ENCODE results near the gene NGB.
A peak's percentile ranks its signal among the peaks of the same experiment; 100 is the strongest.

The NGB gene

DNA sequence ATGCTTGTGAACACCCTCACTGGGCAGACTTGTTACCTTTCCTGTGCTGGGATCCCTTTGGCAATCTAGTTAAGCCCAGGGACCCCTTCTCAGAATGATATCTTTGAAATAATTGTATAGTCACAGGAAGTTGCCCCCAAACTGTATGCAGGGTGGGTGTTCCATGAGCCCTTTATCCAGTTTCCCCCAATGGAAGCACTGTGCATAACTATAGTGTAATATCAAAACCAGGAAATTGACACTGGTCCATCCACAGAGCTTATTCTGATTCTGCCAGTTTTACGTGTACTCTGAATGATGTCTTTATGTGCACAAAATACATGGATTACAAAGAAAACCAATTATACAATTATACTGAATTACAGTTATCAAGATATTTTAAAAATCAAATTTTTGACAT, 24.2 kb downstream of the NGB start:
- no peak overlapping the region for H3K4me3 Mint-ChIP-seq
- ATAC-seq (ENCODE audit: low read depth) (no peak), DNase-seq (ENCODE audit: low spot score in 2 of 2) (no peak)
- H3K27ac Mint-ChIP-seq, result no peak overlapping the region
- H3K27me3 Mint-ChIP-seq, result no peaks in the 10 kb centered on the region
- no peaks in the 10 kb centered on the region for H3K9me3 Mint-ChIP-seq
- no peaks in the 10 kb centered on the region for H3K36me3 Mint-ChIP-seq
- H3K4me1 Mint-ChIP-seq, result peaks cover 25% of the 10 kb centered on the region

DNA sequence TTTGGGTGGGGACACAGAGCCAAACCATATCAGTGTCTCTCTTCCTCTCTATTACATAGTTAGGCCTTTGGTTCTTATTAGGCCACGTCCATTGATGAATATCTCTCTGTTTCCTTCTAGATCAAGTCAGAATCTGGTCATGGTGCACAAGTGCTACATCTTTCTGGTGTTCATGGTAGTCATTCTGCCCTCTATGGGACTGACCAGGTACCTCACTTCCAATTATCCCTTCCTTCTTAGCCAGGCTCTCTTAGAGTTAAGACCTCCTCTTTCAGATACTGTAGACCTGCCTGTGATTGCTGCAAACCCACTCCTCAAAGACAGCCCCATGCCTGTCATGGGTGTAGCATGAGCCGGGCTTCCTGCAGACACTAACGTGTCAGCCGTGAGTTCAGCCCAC, 25.2 kb downstream of the NGB start:
- Mint-ChIP-seq H3K4me3 (no peak overlapping the region), H3K4me1 (peaks cover 25% of the 10 kb centered on the region), H3K36me3 (no peaks in the 10 kb centered on the region), H3K27ac (no peak overlapping the region), H3K27me3 (no peaks in the 10 kb centered on the region), H3K9me3 (no peaks in the 10 kb centered on the region)
- no peak for DNase-seq (ENCODE audit: low spot score in 2 of 2)
- no peak for ATAC-seq (ENCODE audit: low read depth)

- Mint-ChIP-seq H3K27me3 (no peaks in the 10 kb centered on the region), H3K9me3 (no peaks in the 10 kb centered on the region), H3K36me3 (no peaks in the 10 kb centered on the region), H3K4me1 (peaks cover 25% of the 10 kb centered on the region), H3K27ac (peak overlapping the region; percentile 73), H3K4me3 (peak overlapping the region; percentile 17)
- DNase-seq (ENCODE audit: low spot score in 2 of 2) (peak; percentile 47 to 64), ATAC-seq (ENCODE audit: low read depth) (peak; percentile 87)
Observed at GRCh38 chr14:77243853-77244252, 27.2 kb downstream of the NGB start.

DNA sequence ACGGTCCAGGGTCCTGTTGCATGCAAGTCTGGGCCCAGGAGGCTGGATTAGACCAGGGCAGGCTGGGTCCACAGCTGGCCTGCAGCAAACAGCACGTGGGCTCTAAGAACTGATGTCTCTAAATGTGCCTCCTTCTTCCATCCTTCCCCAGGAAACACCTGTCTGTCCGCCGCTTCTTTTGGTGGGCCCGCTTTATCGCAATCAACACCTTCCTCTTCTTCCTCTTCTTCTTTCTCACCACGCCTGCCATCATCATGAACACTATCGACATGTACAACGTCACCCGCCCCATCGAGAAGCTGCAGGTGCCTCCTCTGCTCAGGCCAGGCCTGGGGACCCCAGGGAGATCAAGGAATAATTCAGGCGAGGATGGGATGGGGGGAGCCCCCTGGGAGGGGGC, 28.3 kb downstream of the NGB start:
- Mint-ChIP-seq H3K36me3 (no peaks in the 10 kb centered on the region), H3K9me3 (no peaks in the 10 kb centered on the region), H3K27ac (peak overlapping the region; percentile 54), H3K4me3 (peak overlapping the region; percentile 35), H3K4me1 (peaks cover 25% of the 10 kb centered on the region), H3K27me3 (no peaks in the 10 kb centered on the region)
- ATAC-seq (ENCODE audit: low read depth) (peak; percentile 53), DNase-seq (ENCODE audit: low spot score in 2 of 2) (peak; percentile 21 to 28)

DNA sequence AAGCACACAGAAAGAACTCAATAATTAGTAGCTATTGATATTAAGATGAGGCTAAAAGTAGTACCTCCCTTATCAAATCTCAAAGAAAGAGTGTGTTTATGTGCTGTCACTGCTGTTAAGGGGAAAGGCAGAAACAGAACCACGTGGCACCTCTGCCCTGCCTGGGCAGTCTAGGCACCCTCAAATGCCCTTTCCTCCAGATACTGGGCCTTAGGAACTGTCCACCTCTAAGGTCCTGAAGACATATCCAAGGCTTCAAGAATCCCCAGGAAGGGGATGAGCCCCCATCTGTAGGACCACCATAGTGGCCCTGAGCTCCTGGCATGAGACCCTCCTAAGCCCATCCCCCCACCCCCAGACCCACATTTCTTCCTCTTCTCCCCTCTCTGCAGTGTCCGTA, 29.1 kb downstream of the NGB start:
- Mint-ChIP-seq H3K36me3 (no peaks in the 10 kb centered on the region), H3K27me3 (no peaks in the 10 kb centered on the region), H3K4me1 (peaks cover 28% of the 10 kb centered on the region), H3K4me3 (no peak overlapping the region), H3K9me3 (no peaks in the 10 kb centered on the region), H3K27ac (peak overlapping the region; percentile 54)
- ATAC-seq (ENCODE audit: low read depth) (no peak), DNase-seq (ENCODE audit: low spot score in 2 of 2) (no peak)

- Mint-ChIP-seq H3K27ac (no peak overlapping the region), H3K27me3 (no peaks in the 10 kb centered on the region), H3K36me3 (no peaks in the 10 kb centered on the region), H3K4me3 (no peak overlapping the region), H3K9me3 (no peaks in the 10 kb centered on the region), H3K4me1 (peaks cover 30% of the 10 kb centered on the region)
- ATAC-seq (ENCODE audit: low read depth), result no peak
- DNase-seq (ENCODE audit: low spot score in 2 of 2), result no peak
Observed at GRCh38 chr14:77240336-77240915, 30.6 kb downstream of the NGB start.

DNA sequence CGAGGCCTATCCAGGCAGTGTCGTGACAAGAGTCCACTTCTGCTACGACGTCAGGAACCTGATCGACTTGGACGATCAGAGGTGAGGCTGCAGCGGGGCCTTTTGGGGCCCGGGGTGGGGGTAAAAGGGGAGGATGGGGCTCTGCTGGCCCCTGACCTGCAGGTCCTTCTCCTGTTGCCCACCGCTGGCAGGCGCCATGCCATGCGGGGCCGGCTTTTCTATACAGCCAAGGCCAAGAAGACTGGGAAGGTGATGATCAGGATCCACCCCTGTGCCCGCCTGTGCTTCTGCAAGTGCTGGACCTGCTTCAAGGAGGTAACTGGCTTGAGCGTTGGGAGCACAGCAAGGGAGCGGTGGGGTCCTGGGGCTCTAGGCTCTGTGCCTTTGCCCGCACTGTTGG, 31.6 kb downstream of the NGB start:
- Mint-ChIP-seq H3K4me3 (no peak overlapping the region), H3K36me3 (no peaks in the 10 kb centered on the region), H3K9me3 (no peaks in the 10 kb centered on the region), H3K27ac (no peak overlapping the region), H3K27me3 (no peaks in the 10 kb centered on the region), H3K4me1 (peaks cover 28% of the 10 kb centered on the region)
- ATAC-seq (ENCODE audit: low read depth) (no peak), DNase-seq (ENCODE audit: low spot score in 2 of 2) (no peak)

- peaks cover 24% of the 10 kb centered on the region for H3K4me1 Mint-ChIP-seq
- ATAC-seq (ENCODE audit: low read depth) (no peak), DNase-seq (ENCODE audit: low spot score in 2 of 2) (no peak)
- no peak overlapping the region for H3K4me3 Mint-ChIP-seq
- H3K9me3 Mint-ChIP-seq, result no peaks in the 10 kb centered on the region
- no peak overlapping the region for H3K27ac Mint-ChIP-seq
- H3K27me3 Mint-ChIP-seq, result no peaks in the 10 kb centered on the region
- no peaks in the 10 kb centered on the region for H3K36me3 Mint-ChIP-seq
Observed at GRCh38 chr14:77238996-77239395, 32.0 kb downstream of the NGB start.

GRCh38 chr14:77238356-77238755, 32.6 kb downstream of the NGB start:
- Mint-ChIP-seq H3K4me1 (peaks cover 18% of the 10 kb centered on the region), H3K9me3 (no peaks in the 10 kb centered on the region), H3K27me3 (no peaks in the 10 kb centered on the region)

DNA sequence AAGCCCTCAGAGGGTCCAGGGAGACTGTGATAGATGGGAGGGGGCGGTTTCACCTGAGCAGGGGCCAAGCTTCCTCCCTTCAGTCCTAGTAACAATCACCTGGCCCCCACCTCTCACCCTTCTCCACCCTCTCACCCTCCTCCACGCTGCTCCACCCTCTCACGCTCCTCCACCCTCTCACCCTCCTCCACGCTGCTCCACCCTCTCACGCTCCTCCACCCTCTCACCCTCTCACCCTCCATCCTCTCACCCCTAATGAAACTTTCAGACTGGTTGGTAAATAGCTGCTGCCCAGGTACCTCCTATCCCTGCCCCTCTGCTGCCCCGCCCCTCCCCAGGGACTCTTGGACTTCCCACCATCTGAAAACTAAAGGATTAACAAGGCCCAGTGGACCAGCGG, 34.2 kb downstream of the NGB start:
- H3K4me3 Mint-ChIP-seq, result no peak overlapping the region
- DNase-seq (ENCODE audit: low spot score in 2 of 2), result no peak
- H3K4me1 Mint-ChIP-seq, result peaks cover 5% of the 10 kb centered on the region
- no peaks in the 10 kb centered on the region for H3K36me3 Mint-ChIP-seq
- no peak overlapping the region for H3K27ac Mint-ChIP-seq
- no peaks in the 10 kb centered on the region for H3K9me3 Mint-ChIP-seq
- no peak for ATAC-seq (ENCODE audit: low read depth)
- H3K27me3 Mint-ChIP-seq, result no peaks in the 10 kb centered on the region

More at GRCh38 chr14:77238356-77238755, 32.6 kb downstream of the NGB start:
- no peak overlapping the region for H3K4me3 Mint-ChIP-seq
- no peaks in the 10 kb centered on the region for H3K36me3 Mint-ChIP-seq
- no peak for DNase-seq (ENCODE audit: low spot score in 2 of 2)
- ATAC-seq (ENCODE audit: low read depth), result no peak
- H3K27ac Mint-ChIP-seq, result no peak overlapping the region

DNA sequence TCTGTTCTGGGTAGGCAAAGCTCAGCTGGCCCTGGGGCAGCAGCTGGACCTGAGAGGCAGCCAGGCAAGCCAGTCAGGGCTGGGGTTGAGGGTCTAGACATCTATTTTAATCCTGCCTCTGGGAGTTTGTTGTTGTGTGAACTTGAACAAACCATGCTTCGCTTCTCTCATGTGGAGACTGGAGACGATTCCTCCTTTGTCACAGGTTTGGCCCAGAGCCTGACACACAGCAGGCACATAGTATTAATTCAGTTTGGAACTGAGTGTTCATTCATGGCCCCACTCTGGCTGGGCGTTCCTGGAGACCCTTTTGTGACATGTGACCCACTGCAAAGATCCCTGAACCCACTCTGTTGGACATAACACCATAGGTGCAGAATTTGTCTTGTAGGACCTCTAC, 39.3 kb downstream of the NGB start:
- H3K4me3 Mint-ChIP-seq, result no peak overlapping the region
- H3K4me1 Mint-ChIP-seq, result no peaks in the 10 kb centered on the region
- H3K36me3 Mint-ChIP-seq, result no peaks in the 10 kb centered on the region
- DNase-seq (ENCODE audit: low spot score in 2 of 2), result no peak
- no peak overlapping the region for H3K27ac Mint-ChIP-seq
- ATAC-seq (ENCODE audit: low read depth), result no peak
- H3K27me3 Mint-ChIP-seq, result peaks cover 7% of the 10 kb centered on the region
- peaks cover 1% of the 10 kb centered on the region for H3K9me3 Mint-ChIP-seq

GRCh38 chr14:77230914-77231313, 40.1 kb downstream of the NGB start:
- ATAC-seq (ENCODE audit: low read depth), result no peak
- H3K4me1 Mint-ChIP-seq, result no peaks in the 10 kb centered on the region
- H3K27me3 Mint-ChIP-seq, result peaks cover 11% of the 10 kb centered on the region
- peaks cover 1% of the 10 kb centered on the region for H3K9me3 Mint-ChIP-seq
- no peak for DNase-seq (ENCODE audit: low spot score in 2 of 2)
- no peak overlapping the region for H3K4me3 Mint-ChIP-seq
- no peak overlapping the region for H3K27ac Mint-ChIP-seq
- H3K36me3 Mint-ChIP-seq, result no peaks in the 10 kb centered on the region

DNA sequence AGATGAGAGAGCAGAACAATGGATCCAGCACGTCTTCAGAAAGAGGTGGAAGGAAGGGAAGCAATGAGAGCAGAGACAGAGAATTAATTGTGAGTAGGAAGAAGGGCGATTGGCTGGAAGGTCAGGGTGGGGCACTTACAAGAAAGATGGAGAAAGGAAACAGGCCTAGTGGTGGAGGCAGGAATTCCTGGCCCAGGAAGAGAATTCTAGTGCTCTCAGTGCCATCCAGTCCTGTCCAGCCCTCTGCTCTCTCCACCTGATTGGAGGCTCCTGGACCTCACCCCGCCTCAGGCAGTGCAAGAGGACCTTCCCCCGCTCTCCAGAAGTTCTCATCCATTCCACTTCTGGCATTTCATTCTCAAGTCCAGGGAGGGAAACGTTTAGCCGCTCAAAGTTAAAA, 43.0 kb downstream of the NGB start:
- H3K27me3 Mint-ChIP-seq, result peaks cover 12% of the 10 kb centered on the region
- no peak overlapping the region for H3K27ac Mint-ChIP-seq
- peaks cover 1% of the 10 kb centered on the region for H3K9me3 Mint-ChIP-seq
- no peak overlapping the region for H3K4me3 Mint-ChIP-seq
- no peaks in the 10 kb centered on the region for H3K36me3 Mint-ChIP-seq
- H3K4me1 Mint-ChIP-seq, result no peaks in the 10 kb centered on the region
- no peak for ATAC-seq (ENCODE audit: low read depth)
- DNase-seq (ENCODE audit: low spot score in 2 of 2), result no peak

- H3K27ac Mint-ChIP-seq, result no peak overlapping the region
- peaks cover under 1% of the 10 kb centered on the region for H3K9me3 Mint-ChIP-seq
- peaks cover 17% of the 10 kb centered on the region for H3K27me3 Mint-ChIP-seq
- H3K36me3 Mint-ChIP-seq, result no peaks in the 10 kb centered on the region
- ATAC-seq (ENCODE audit: low read depth), result no peak
- no peak for DNase-seq (ENCODE audit: low spot score in 2 of 2)
- no peak overlapping the region for H3K4me3 Mint-ChIP-seq
- H3K4me1 Mint-ChIP-seq, result peaks cover 8% of the 10 kb centered on the region
Observed at GRCh38 chr14:77225892-77226557, 45.0 kb downstream of the NGB start.

- Mint-ChIP-seq H3K27me3 (peaks cover 17% of the 10 kb centered on the region), H3K27ac (no peak overlapping the region), H3K9me3 (no peaks in the 10 kb centered on the region), H3K4me1 (peaks cover 8% of the 10 kb centered on the region), H3K4me3 (no peak overlapping the region), H3K36me3 (no peaks in the 10 kb centered on the region)
- ATAC-seq (ENCODE audit: low read depth) (no peak), DNase-seq (ENCODE audit: low spot score in 2 of 2) (no peak)
Observed at GRCh38 chr14:77225254-77225653, 45.8 kb downstream of the NGB start.
